DMS153 treated with DMSO at 0.1 percent for 48 hours (cell line): ENCODE results near the gene ARHGEF37.

Source experiments
- DNase-seq: peaks from one replicate; lab custom pipeline; 2025; ENCODE audit not compliant: unreplicated experiment; lab: John Stamatoyannopoulos, UW

The ARHGEF37 gene

DNA sequence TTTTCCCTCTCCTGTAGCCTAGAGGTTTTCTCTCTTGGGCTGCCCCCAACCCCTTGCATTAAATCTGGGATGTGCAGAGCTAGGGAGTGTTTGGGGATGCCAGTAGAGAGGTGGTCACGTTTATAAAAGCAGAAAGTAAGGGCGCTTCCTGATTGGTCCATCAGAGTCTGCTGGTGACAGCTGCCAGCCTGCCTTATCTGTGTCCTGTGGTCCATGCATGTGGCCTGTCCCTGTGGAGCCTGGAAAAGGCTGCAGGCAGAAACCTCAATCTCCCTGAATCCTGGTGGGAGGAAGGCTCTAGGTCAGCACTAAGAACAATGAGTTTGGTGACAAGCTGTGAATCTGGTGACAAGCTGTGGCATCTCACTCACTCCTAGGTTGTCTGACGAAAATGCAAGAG is 42.2 kb downstream of the ARHGEF37 start:
- no peak for DNase-seq

DNA sequence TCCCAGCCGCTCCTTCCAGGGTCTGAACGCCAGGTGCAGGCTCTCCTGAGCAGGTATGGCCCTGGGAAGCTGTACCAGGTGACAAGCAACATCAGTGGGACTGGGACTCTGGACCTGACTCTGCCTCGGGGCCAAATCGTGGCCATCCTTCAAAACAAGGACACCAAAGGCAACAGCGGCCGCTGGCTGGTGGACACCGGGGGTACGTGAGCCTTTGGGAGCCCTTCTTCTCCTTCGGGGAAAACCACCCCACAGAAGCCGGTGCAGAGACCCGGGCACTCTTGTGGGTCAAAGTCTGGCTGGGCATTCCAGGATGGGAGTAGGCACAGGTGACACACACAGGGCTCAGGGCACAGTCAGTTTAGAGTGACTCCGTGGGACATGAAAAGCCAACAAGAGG is 45.8 kb downstream of the ARHGEF37 start:
- DNase-seq, result no peak

DNA sequence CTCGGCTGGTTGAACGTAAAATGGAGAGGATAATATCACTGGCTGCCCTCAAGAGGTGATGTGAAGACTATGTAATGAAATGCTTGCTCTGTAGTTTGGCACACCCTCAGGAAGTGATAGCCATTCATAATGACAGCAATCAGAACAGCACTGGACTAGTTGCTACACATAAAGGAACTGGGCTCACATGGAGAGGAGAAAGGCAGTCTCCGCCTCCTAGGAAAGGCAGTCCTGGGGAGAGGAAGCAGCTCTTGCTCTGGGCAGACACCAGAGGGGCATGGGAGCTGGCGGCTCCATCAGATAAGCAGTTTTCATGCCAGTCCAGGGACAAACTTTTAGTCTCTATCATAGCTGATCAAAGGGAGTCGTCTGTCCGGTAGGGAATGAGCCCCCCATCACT is 46.9 kb downstream of the ARHGEF37 start:
- no peak for DNase-seq

DNA sequence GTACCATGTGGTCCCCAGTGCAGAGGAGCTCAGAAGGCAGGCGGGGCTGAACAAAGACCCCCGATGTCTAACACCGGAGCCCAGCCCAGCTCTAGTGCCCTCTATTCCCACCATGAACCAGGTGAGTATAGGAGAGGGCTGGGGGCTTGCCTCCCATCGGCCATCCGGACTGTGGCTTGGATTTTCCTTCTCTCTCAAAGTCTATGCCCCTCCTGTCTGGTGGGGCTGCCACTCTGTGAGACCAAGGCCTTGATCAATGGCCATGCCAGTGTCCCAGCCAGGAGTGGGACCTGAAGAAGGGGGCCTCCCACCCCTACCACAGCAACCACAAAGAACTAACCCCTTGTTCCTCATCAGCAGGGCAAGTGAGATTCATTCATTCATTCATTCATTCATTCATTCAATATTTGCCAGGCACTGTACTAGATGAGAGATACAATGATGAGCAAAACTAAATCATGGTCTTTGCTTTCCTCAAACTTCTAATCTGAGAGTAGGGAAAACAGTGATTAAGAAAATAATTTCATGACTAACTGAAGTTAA is 47.6 kb downstream of the ARHGEF37 start:
- no peak for DNase-seq

DNA sequence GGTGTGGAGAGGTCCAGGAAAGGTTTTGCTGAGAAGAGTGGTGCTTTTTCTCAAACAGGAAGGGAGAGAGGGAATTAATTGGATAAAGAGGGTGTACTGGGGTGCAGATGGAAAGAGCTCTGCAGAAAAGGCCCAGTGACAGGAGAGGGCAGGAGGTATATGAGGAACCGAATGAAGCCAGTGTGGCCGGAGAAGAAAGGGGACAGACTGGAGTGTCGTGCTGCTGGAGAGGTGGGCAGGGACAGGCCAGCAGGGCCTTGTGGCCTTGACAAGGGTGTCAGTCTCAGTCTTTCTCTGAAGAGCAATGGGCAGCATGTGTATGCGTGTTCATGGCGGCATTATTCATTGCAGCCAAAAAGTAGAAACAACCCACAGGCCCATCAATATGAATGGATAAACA is 48.1 kb downstream of the ARHGEF37 start:
- DNase-seq, result no peak

DNA sequence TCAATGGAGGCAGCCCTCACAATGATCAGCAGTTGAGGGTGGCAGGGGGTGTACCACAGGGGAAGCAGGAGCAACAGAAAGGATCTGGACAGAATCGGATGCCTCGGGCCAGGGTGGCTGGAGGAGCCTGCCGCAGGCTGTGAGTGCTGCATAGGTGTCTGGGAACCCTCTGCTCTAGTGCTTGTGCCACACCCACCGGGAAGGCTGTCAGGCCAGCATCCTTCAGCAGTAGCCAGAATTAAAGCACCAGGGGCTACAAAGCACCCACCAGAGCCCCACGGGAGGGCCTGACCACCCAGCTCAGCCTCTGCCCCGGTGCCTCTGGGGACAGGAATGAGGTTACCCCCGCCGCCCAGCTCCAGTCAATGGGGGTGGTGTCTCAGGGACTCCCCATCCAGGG is 49.0 kb downstream of the ARHGEF37 start:
- DNase-seq, result no peak

DNA sequence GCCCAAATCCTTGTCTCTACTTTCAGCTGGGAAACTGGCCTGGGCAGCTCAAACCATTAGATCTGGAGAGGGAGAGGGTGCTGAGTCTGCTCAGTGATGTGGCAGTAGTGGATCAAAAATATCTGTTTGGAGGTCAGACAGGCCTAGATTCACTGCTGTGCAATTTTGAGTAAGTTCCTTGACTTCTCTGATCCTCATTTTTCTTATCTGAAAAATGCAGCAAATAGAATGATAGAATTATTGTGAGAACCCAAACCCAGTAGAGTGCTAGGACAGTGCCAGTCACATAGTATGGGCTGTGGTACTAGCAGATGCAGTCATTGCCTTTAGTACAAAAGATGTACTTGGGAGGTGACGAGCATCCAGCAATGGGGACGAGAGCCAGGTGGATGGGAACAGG is 50.2 kb downstream of the ARHGEF37 start:
- no peak for DNase-seq

DNA sequence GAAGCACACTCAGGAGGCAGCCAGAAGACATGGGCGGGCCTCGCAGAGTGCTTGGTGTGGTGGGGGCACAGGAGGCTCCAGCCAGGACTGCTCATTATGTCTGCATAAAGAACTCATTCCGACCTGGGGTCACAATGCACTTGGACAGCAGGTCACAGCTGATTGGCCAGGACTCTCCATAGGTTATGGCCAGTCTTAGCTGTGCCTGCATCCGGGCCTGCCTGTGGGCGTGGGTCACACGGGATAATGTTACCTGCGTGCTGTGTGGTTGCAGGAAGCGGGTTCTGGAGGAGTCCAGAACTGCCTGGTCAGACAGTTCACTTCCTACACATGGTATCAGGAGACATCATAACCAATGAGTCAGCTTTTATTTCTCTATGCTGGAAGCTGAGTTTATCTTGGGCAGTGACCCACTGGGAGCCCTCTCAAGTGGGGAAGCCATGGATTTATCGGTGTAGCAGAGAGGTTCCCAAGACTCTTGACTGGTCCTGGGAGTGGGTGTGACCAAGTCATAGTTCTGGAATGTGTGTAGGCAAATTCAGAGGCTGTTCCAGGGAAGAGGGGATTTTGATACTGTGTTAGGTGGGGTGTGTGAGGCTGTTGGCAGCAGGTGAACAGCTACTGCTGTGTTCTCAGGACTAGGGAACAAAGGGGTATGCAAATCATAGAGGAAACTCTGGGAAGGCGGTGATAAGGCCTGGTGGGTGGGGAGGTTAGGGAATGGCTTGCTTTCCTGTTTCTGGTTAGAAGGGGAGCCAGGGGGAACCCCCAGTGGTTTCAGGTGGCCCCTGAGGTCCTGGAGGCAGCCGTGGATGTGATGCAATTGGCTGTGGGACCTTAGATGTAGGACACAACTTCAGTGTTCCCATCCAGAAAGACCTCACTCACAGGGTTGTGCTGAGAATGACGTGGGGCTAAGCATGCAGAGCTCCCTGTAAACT is 51.3 kb downstream of the ARHGEF37 start:
- no peak for DNase-seq

DNA sequence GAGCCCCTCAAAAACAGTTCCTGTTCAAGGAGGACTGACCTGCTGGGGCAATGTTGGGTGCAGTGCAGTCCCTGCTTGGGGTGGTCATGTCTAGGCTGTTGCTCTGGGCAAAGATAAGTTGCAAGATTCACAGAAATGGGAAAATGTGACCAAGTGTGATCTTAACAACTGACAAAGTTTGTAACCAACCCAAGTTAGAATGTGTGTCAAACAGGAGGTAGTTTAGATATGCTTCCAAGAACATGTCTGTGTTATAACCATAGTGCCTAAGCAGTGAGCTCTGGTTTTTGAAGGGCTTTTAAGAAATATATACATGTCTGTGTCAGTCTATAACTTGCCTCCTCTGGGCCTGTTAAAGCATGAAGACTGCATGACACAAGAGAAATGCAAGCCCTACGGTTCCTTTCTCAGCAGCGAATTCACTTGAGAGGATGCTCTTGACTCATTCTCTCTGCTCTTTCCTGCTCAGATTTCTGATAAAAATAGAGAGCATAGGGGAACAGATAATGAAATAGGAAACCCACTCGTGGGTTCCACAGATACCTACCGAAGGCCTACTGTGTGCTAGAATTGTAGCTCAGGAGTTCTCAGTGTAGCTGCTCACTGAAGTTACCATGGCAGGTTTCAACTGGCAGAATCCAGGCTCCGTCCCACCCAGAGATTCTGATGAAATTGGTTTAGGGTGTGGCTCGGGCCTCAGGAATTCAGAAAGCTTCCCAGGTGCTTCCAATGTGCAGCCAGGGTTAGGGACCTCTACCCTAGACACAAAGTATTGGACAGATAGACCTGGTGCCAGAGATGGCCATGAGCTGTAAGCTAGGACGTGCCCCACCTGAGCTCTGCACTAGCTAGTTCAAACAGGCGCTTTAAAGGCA is 52.4 kb downstream of the ARHGEF37 start:
- DNase-seq, result no peak

DNA sequence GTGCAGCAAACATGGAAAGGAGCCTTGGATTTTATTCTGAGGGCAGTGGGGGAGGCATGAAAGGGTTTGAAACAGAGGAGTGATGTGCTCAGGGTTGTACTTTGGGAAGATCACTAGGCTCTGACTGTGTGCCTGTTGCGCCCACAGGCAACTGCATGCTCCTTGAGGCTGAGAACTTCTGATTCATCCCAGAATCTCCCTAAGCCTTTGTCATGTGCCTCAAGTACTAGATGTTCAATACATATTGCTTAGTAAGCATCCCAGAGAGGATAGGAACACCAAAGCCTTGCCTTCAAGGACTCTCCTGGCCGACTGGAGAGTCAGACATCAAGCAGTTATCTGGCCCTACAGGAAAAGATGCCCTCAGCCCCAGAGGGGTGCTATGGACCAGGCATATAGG is 54.1 kb downstream of the ARHGEF37 start:
- no peak for DNase-seq

DNA sequence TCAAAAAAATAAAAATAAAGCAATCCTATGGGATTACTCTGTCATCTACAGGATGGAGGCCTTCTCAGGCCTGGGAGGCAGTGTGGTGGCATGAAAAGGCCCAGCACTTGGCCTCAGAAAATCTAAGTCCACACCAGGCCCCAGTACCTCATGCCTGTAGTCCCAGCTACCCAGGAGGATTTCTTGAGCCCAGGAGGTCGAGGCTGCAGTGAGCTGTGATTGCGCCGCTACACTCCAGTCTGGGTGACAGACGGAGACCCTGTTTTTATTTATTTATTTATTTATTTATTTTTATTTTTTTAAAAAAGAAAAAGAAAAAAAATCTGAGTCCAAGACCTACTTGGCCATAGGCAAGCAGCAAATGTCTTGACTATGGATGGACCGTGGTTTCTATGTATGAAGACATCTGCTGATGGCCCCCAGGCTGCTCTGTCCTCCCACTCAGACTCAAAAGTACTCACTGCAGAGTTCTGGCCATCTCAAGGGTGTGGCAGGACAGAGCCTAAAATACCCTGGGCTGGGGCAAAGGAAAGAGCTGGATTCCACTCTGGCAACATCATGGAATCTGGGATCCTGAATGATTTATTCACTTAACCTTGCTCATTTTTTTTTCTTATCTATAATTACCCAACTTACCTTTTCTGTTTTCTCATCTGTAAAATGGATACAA is 55.0 kb downstream of the ARHGEF37 start:
- DNase-seq, result no peak

DNA sequence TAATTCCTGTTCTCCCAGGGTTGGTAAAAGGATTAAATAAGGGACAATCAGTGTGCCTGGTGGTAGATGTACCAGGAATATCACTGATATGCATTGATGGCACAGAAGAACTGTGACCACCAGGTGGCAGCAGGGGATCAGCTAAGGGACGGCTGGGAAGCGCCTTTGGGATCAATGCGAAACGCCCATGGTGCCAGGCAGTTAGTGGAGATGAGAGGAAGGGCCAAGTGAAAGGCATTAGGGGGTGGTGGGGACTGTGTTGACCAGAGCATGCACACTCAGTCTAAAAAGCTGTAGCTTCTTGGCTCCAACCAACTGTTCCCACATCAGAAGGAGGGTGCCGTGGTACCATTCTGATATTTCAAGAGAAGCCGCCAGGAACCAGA is 55.6 kb downstream of the ARHGEF37 start:
- no peak for DNase-seq

DNA sequence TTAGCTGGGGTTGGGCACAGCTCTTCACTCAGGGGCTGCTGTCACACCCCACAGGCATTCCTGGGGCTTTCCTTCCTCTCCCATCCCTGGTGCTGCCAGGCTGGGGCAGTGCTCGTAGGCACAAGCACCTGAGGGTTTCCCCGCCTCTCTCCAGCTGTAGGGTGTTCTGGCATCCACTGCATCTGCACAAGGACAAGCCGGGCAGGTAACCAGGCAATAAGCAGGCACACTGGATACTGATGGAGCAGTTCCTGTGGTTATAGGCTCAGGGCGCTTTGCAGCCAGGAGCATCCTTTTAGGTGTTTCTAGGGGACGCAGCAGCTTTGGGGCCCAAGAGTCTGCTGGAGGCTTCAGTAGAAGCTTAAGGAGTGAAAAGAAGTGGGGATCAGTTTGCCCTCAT is 56.8 kb downstream of the ARHGEF37 start:
- no peak for DNase-seq

DNA sequence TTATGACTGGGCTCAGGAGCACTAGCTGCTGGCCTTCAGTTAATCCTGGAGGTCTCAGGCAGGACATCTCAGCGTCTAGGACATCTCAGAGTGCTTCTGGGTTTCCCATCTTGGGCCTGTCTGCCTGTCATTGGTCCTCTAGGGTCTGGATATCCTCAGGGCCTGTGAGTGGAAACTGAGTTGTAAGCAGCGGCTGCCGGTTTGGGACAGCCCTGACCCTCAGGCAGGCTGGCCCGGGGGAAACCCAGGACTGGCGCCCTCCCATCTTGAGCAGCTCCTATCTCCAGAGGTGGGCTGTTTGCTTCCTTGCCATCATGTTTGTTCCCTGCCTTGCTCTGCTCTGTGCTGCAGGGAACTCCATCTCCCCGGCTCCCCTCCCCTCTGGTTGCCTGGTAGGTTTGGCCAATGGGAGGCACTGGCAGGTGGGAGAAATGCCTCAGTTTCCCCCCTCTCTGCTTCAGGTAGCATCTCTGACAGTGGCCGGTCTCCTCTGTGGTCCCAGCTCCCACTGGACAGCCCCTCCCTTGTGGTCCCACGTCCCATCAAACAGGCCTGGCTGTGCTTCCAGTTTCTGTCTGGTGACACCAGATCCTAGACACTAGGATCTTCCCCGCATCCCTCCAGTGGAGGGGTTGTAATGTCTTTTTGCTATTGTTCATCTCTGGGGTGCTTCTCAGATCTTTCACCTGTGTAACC is 57.4 kb downstream of the ARHGEF37 start:
- DNase-seq, result no peak

DNA sequence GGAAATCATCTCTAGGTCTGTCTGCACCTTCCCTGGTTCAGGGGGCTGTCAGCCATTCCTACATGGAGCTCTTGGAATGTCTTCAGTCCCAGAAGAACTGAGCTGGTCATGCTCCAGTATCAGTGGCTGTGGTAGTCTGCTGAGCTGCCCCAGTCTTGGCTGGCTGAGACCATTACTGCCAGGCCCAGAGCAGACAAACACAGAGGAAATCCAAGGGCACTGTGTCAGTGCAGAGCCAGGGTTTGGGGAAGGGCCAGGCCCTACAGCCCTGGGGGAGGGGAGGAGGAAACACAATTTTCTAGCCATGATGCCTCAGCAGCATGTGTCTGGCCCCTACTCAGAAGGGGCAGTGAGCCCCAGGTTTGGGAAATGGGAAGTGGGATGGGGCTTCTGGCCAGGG is 58.4 kb downstream of the ARHGEF37 start:
- no peak for DNase-seq

DNA sequence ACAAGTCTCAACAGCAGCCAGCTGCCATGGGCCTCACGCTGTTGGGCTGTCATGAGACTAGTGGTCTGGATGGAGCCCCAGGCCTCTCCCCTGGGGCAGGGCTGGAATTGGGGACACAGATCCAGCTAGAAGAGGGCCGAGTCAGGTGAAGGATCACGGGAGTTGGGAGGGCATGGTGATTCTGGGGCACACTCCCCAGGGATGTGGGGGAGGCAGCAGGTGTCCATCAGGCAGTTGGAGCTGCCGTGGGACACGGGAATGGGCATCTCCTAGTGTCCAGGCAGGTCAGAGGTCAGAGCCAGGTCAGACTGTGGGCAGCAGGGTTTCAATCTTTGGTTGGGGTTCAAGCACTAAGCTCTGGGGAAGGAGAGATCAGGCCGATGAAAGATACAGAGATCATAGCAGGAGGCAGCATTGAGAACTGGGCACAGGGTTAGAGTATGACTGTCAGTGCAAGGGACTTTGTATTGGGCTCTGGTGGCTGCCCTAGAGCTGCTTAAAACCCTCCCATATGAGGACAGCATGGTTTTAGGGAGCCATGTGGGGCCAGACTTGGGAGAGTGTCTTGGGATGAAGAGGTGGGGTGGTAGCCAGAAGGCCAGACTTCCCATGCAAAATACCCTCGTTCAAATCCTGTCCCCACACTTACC is 59.2 kb downstream of the ARHGEF37 start:
- no peak for DNase-seq

DNA sequence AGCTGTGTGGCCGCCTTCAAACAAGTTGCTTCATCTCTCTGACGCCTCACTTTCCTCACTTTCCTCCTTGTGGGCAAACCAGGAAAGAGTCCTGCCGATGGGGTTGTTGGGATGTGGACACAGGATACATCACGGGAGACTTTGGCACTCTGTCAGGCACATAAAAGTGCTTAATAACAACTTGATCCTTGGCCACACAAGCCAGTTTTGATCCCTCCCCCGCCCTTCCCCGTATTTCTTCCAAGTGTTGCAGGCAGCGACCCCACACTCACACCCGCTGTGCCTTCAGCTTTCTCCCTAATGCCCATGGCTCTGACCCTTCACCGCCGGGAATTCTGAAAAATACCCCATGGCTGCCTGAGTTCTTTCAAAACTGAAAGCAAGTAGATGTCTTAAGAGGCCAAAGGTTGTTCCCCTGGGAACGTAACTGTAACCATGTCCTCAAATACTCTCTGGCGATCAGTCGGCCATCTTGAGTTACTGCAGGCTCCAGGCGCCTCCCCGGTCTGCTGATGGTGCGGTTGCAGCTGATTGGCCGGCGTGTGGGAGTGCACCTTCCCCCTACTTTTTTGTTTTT is 59.8 kb downstream of the ARHGEF37 start:
- no peak for DNase-seq

DNA sequence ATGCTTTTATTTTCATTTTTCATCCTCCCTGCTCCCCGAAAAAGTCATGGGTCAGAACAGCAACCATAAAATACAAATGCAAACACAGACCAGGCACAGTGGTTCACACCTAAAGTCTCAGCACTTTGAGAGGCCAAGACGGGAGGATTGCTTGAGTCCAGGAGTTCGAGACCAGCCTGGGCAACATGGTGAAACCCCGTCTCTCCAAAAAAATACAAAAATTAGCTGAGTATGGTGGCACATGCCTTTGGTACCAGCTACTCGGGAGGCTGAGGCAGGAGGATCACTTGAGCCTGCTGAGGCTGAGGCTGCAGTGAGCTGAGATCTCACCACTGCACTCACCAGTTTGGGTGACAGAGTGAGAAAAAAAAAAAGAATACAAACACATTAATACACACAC is 60.3 kb downstream of the ARHGEF37 start:
- no peak for DNase-seq

DNA sequence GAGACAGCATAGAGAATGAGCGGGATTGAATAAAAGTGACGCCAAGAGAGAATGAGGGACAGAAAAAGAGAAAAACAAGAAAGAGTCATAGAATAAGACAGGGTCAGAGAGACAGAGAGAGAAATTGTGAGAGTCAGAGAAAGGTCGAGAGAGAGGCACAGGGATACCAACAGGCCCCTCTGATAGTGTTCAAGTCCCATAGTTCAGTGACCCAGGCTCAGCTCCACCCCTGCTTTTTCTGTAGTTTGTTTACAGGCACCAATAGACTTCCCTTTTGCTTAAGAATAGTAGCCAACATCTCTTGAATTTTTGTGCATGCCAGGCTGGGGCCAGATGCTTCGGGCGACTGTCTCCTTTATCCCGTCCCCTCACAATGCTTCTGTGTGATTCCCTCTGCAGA is 62.5 kb downstream of the ARHGEF37 start:
- DNase-seq, result no peak

DNA sequence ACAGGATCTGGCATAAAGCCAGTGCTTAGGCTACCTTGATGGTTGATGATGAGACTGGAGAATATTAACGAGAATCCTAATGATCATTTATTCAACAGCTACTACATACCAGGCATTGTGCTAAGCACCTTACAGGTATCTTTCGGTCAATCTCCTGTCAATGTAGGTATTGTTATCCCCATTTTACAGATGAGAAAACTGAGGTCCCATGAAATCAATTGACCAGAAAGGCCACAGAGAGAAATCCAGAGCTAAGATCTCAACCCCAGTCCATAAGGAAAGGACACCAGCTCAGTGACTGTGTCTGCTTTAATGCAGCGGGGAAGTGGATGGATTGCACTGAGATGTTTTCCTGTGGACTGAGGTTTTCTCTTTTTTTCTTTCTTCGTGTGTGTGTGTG is 63.3 kb downstream of the ARHGEF37 start:
- no peak for DNase-seq
